ENCODE data around the gene CCDC81. TPM values are rescaled to one million over a fixed set of nuclear protein-coding genes. Genes with fewer than 3 reads are reported as not detected.
A peak's percentile ranks its signal among the peaks of the same experiment; 100 is the strongest.

The CCDC81 gene
- total RNA-seq, 1 experiment from 2014 or later = 50.8 TPM

- no peak for DNase-seq (ENCODE audit: low spot score)
- in situ Hi-C loops (cut with HindIII; ENCODE audit: low sequenced_read_pairs) = no loop called here
Measured at GRCh38 chr11:86459002-86459385, 84.3 kb downstream of the CCDC81 start.

- DNase-seq (ENCODE audit: low spot score) = peak; percentile 74
- in situ Hi-C loops (cut with HindIII; ENCODE audit: low sequenced_read_pairs) = no loop called here
Measured at GRCh38 chr11:86459682-86460460, 85.2 kb downstream of the CCDC81 start.

GRCh38 chr11:86460461-86461385 lies 86.0 kb downstream of the CCDC81 start:
- DNase-seq (ENCODE audit: low spot score) = peak; percentile 19
- in situ Hi-C loops (cut with HindIII; ENCODE audit: low sequenced_read_pairs) = no loop called here

- in situ Hi-C loops (cut with HindIII; ENCODE audit: low sequenced_read_pairs) = no loop called here
- no peak for DNase-seq (ENCODE audit: low spot score)
Measured at GRCh38 chr11:86461892-86462291, 87.2 kb downstream of the CCDC81 start.

GRCh38 chr11:86463120-86463519 lies 88.4 kb downstream of the CCDC81 start:
- DNase-seq (ENCODE audit: low spot score) = no peak
- in situ Hi-C loops (cut with HindIII; ENCODE audit: low sequenced_read_pairs) = no loop called here

GRCh38 chr11:86463955-86464354 lies 89.3 kb downstream of the CCDC81 start:
- no peak for DNase-seq (ENCODE audit: low spot score)
- in situ Hi-C loops (cut with HindIII; ENCODE audit: low sequenced_read_pairs) = no loop called here

GRCh38 chr11:86464509-86465221 lies 90.0 kb downstream of the CCDC81 start:
- DNase-seq (ENCODE audit: low spot score) = no peak
- in situ Hi-C loops (cut with HindIII; ENCODE audit: low sequenced_read_pairs) = no loop called here

GRCh38 chr11:86468169-86468568 lies 93.5 kb downstream of the CCDC81 start:
- in situ Hi-C loops (cut with HindIII; ENCODE audit: low sequenced_read_pairs) = no loop called here
- DNase-seq (ENCODE audit: low spot score) = no peak

GRCh38 chr11:86469491-86470388 lies 95.1 kb downstream of the CCDC81 start:
- no peak for DNase-seq (ENCODE audit: low spot score)
- in situ Hi-C loops (cut with HindIII; ENCODE audit: low sequenced_read_pairs) = no loop called here

Other genes with a start within 250 kb of the CCDC81 start
- 25.6 and 29.6 TPM in 2 replicates for gene EED, start 130.1 kb upstream of the CCDC81 start, total RNA-seq (2014; rRNA removed; shearing (Covaris generic))
- 105 and 130 TPM in 2 replicates for gene HIKESHI, start 72.6 kb upstream of the CCDC81 start, total RNA-seq (2014; rRNA removed; shearing (Covaris generic))

Measured in G401 (cell line).